ENCODE data around the gene USP3. TPM values are rescaled to one million over a fixed set of nuclear protein-coding genes. Genes with fewer than 3 reads are reported as not detected.
A peak's percentile ranks its signal among the peaks of the same experiment; 100 is the strongest.
"Not testable (repeated sequence)": the region's sequence is repeated elsewhere in the genome, so short reads cannot be mapped to it uniquely, and the experiment has no call there.

The USP3 gene
- total RNA-seq, 1 experiment from 2014 or later = 38.6 TPM

GRCh38 chr15:63473749-63473998 lies 30.7 kb upstream of the USP3 start:
- H3K27me3 ChIP-seq = no peaks in the 10 kb centered on the region
- H3K4me3 ChIP-seq = no peak overlapping the region
- no peak for DNase-seq
- H3K9me3 ChIP-seq = no peaks in the 10 kb centered on the region
- no peaks in the 10 kb centered on the region for H3K36me3 ChIP-seq

GRCh38 chr15:63473999-63474809 lies 30.2 kb upstream of the USP3 start:
- Histone ChIP-seq H3K27me3 (no peaks in the 10 kb centered on the region), H3K4me3 (no peak overlapping the region), H3K36me3 (no peaks in the 10 kb centered on the region), H3K9me3 (no peaks in the 10 kb centered on the region)
- DNase-seq = peak; percentile 68

- no peaks in the 10 kb centered on the region for H3K27me3 ChIP-seq
- H3K36me3 ChIP-seq = no peaks in the 10 kb centered on the region
- H3K9me3 ChIP-seq = no peaks in the 10 kb centered on the region
- no peak overlapping the region for H3K4me3 ChIP-seq
- no peak for DNase-seq
These were observed 29.5 kb upstream of the USP3 start for GRCh38 chr15:63474810-63475316.

- Histone ChIP-seq H3K27me3 (no peaks in the 10 kb centered on the region), H3K4me3 (no peak overlapping the region), H3K36me3 (no peaks in the 10 kb centered on the region), H3K9me3 (no peaks in the 10 kb centered on the region)
- no peak for DNase-seq
These were observed 28.7 kb upstream of the USP3 start for GRCh38 chr15:63475707-63476106.

GRCh38 chr15:63476229-63476632 lies 28.2 kb upstream of the USP3 start:
- DNase-seq = peak; percentile 55
- H3K36me3 ChIP-seq = no peaks in the 10 kb centered on the region
- H3K27me3 ChIP-seq = no peaks in the 10 kb centered on the region
- no peaks in the 10 kb centered on the region for H3K9me3 ChIP-seq
- H3K4me3 ChIP-seq = no peak overlapping the region

- Histone ChIP-seq H3K9me3 (no peaks in the 10 kb centered on the region), H3K4me3 (no peak overlapping the region), H3K36me3 (no peaks in the 10 kb centered on the region), H3K27me3 (no peaks in the 10 kb centered on the region)
- no peak for DNase-seq
These were observed 26.1 kb upstream of the USP3 start for GRCh38 chr15:63478243-63478642.

GRCh38 chr15:63480441-63480821 lies 24.0 kb upstream of the USP3 start:
- DNase-seq = no peak
- no peaks in the 10 kb centered on the region for H3K27me3 ChIP-seq
- no peak overlapping the region for H3K4me3 ChIP-seq
- H3K36me3 ChIP-seq = no peaks in the 10 kb centered on the region
- no peaks in the 10 kb centered on the region for H3K9me3 ChIP-seq

GRCh38 chr15:63481105-63481810 lies 23.1 kb upstream of the USP3 start:
- H3K27me3 ChIP-seq = no peaks in the 10 kb centered on the region
- peak; percentile 31 for DNase-seq
- no peaks in the 10 kb centered on the region for H3K9me3 ChIP-seq
- no peaks in the 10 kb centered on the region for H3K36me3 ChIP-seq
- H3K4me3 ChIP-seq = no peak overlapping the region

GRCh38 chr15:63482874-63483323 lies 21.5 kb upstream of the USP3 start:
- Histone ChIP-seq H3K27me3 (no peaks in the 10 kb centered on the region), H3K4me3 (no peak overlapping the region), H3K9me3 (no peaks in the 10 kb centered on the region), H3K36me3 (no peaks in the 10 kb centered on the region)
- DNase-seq = no peak

- no peaks in the 10 kb centered on the region for H3K27me3 ChIP-seq
- DNase-seq = no peak
- H3K4me3 ChIP-seq = no peak overlapping the region
- no peaks in the 10 kb centered on the region for H3K9me3 ChIP-seq
- H3K36me3 ChIP-seq = no peaks in the 10 kb centered on the region
These were observed 20.6 kb upstream of the USP3 start for GRCh38 chr15:63483521-63484371.

GRCh38 chr15:63484433-63485186 lies 19.8 kb upstream of the USP3 start:
- H3K4me3 ChIP-seq = no peak overlapping the region
- H3K9me3 ChIP-seq = no peaks in the 10 kb centered on the region
- no peaks in the 10 kb centered on the region for H3K36me3 ChIP-seq
- H3K27me3 ChIP-seq = no peaks in the 10 kb centered on the region
- no peak for DNase-seq

GRCh38 chr15:63487076-63487757 lies 17.2 kb upstream of the USP3 start:
- peak; percentile 78 for DNase-seq
- Histone ChIP-seq H3K27me3 (no peaks in the 10 kb centered on the region), H3K9me3 (no peaks in the 10 kb centered on the region), H3K36me3 (no peaks in the 10 kb centered on the region), H3K4me3 (no peak overlapping the region)

- not testable (repeated sequence) for H3K4me3 ChIP-seq, H3K27me3 ChIP-seq, DNase-seq, H3K9me3 ChIP-seq, H3K36me3 ChIP-seq
These were observed 16.5 kb upstream of the USP3 start for GRCh38 chr15:63487758-63488397.

GRCh38 chr15:63488398-63488960 lies 15.9 kb upstream of the USP3 start:
- peaks cover 3% of the 10 kb centered on the region; the same call in 1 of the 2 replicates for H3K27me3 ChIP-seq
- DNase-seq = no peak
- no peak overlapping the region for H3K4me3 ChIP-seq
- no peaks in the 10 kb centered on the region for H3K36me3 ChIP-seq
- no peaks in the 10 kb centered on the region for H3K9me3 ChIP-seq

- DNase-seq = no peak
- Histone ChIP-seq H3K4me3 (no peak overlapping the region), H3K9me3 (no peaks in the 10 kb centered on the region), H3K27me3 (peaks cover 3% of the 10 kb centered on the region; the same call in 1 of the 2 replicates), H3K36me3 (no peaks in the 10 kb centered on the region)
These were observed 15.0 kb upstream of the USP3 start for GRCh38 chr15:63489352-63489751.

All from MG63 (cell line).